ENCODE results near the gene RPL18A.

RPL18A gene

DNA sequence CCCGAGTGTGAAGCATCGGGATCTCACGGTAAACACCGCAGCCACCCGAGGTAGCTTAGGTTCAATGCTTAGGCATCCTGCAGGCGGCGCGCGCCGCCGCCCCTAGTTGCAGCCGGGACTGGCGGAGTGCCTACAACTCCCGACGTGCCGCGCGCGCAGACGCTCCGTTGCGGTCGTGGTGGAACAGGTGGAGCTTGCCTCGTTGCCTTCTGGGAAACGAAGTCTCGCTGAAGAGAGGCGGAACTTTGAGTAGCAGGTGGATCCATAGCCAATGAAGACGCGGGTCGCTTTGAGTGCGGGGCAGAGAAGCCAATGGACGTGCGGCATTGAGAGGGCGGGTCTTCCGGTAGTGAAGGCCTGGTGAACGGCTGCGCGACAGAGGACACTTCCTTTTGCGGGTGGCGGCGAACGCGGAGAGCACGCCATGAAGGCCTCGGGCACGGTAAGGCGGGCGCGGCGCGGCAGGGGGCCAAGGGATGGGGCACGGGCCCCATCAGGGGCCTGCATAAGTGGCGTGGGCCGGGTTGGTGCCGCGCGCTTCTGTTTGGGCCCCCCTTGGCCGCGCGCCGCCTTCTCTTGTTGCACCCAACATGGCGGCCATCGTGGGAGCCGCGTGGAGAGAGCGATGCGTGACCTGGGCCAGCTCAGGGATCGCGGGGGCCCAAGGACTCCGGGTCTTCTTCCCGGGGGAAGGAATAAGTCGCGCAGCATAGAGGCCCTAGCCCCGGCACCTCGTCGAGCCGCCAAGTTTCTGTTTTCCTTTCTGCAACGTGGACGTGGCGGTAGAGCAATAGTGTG lies at the start of gene RPL18A:
TSS of gene RPL18A (plus strand) at position 378 of the 798 bp plus-strand sequence. CDS start at position 425, 47 bp downstream.
- peak; percentile 99 for DNase-seq (ENCODE audit: low spot score)

DNA sequence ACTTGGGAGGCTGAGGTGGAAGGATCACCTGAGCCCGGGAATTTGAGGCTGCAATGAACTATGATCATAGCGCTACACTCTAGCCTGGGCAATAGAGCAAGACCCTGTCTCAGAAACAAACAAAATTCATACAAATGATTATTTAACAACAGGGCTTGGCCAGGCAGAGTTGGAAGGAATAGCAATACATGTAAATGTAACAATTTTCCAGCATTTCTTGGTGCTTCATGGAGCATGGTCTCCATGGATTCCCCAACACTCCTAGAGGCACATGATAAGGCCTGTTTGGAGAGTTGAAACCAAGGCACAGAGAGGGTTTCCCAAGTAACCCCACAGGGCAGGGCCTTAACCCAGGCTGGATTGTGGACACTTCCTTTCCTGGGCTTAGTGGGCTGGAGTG lies 48.6 kb upstream of the RPL18A start:
- no peak for DNase-seq (ENCODE audit: low spot score)

DNA sequence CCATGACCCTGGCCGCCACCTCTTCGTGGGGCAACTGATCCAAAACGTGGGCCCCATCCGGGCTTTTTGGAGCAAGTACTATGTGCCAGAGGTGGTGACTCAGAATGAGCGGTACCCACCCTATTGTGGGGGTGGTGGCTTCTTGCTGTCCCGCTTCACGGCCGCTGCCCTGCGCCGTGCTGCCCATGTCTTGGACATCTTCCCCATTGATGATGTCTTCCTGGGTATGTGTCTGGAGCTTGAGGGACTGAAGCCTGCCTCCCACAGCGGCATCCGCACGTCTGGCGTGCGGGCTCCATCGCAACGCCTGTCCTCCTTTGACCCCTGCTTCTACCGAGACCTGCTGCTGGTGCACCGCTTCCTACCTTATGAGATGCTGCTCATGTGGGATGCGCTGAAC lies 48.0 kb upstream of the RPL18A start:
- DNase-seq (ENCODE audit: low spot score) = no peak

DNA sequence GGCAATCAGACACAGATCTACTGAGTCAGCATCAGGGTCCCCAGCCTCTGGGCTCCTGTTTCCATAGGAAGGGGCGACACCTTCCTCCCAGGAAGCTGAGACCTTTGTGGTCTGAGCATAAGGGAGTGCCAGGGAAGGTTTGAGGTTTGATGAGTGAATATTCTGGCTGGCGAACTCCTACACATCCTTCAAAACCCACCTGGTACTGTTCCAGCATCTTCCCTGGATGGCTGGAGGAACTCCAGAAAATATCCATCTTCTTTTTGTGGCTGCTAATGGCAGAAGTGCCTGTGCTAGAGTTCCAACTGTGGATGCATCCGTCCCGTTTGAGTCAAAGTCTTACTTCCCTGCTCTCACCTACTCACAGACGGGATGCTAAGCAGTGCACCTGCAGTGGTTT lies 47.6 kb upstream of the RPL18A start:
- no peak for DNase-seq (ENCODE audit: low spot score)

DNA sequence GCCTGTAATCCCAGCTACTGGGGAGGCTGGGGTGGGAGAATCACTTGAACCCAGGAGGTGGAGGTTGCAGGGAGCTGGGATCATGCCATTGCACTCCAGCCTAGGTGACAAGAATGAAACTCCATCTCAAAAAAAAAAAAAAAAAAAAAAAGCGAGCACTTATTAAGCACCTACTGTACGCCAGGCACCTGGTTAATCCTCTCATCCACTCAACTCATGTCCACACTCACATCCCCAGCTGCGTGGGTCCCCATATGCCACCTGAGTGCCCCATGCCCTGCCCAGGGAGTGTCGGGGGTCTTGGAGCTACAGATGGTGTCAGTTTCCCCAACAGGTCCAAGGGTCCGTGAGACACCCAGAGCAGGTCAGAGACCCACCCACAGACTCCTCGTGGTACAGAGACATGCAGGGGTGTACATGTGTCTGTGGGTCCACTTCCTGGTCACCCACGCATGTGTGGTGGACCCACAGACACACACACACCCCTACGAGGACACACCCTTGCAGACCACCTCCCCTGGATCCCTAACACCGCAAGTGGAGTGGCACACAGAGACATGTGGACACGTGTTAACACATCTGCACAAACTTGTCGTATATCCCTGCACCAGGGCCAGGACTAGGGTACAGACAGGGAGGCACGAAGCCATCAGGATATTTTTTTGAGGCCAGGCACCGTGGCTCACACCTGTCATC lies 41.9 kb upstream of the RPL18A start:
- no peak for DNase-seq (ENCODE audit: low spot score)

DNA sequence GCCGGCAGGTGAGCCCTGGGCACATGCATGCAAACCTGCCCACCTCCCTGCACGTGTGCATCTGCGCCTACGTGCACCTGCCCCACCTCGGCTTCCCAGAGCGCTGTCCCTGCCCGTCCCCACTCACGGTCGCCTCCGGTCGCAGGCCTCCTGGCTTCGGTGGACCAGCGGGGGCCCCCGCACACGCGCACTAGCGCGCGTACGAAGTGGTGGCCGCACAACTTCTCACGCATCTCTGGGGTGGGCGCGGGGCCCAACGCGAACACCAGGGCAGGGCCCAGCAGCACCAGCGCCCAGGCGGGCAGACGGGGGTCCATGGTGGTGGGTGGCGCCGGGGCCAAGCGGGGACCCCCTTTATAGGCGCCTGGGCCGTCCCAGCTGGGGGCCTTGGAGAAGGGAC lies 38.5 kb upstream of the RPL18A start, which contains the start of gene INSL3:
TSS of gene INSL3 (minus strand) at position 330 of the 400 bp plus-strand sequence. CDS start at position 317, 13 bp downstream.
- no peak for DNase-seq (ENCODE audit: low spot score)

DNA sequence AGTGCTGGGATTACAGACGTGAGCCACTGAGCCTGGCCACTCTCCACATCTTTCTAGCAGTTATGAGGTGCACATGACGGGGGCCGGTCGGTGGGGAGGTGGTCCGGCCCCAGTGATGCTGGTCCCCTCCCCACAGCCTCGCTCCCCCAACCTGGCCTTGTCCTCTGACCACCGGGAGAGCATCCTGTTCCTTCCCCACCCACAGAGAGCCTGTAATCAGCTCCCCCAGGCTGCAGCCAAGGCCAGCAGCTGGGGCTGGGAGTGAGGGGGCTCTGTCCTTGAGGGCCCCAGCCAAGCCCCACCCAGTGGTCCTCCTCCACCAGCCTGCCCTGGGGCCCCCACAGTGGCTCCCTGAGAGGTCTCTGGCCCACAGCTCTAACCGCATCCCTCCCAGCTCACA lies 35.4 kb upstream of the RPL18A start:
- DNase-seq (ENCODE audit: low spot score) = no peak

DNA sequence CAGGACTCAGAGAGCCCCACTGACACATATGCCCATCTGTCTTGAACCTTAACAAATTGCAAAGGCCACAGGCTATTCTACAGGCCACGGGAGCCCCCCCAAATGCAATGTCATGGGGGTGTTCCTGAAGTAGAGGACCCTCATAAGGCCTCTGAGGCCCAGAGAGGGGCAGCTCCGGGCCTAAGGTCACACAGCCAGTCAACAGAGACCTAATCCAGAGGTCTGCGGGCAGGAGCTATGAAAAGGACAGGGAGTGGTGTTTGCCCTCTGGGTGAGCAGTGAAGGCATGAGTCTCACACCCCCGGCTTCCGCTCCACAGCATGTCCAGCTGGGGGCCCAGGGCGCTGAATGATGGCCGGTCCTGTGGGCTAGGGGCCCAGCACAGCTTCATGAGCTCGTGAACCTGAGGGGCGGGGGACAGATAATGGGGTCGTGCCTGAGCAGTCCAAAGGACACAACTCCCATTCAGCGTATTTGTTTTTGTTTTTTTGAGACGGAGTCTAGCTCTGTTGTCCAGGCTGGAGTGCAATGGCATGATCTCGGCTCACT lies 33.1 kb upstream of the RPL18A start:
- no peak for DNase-seq (ENCODE audit: low spot score)

DNA sequence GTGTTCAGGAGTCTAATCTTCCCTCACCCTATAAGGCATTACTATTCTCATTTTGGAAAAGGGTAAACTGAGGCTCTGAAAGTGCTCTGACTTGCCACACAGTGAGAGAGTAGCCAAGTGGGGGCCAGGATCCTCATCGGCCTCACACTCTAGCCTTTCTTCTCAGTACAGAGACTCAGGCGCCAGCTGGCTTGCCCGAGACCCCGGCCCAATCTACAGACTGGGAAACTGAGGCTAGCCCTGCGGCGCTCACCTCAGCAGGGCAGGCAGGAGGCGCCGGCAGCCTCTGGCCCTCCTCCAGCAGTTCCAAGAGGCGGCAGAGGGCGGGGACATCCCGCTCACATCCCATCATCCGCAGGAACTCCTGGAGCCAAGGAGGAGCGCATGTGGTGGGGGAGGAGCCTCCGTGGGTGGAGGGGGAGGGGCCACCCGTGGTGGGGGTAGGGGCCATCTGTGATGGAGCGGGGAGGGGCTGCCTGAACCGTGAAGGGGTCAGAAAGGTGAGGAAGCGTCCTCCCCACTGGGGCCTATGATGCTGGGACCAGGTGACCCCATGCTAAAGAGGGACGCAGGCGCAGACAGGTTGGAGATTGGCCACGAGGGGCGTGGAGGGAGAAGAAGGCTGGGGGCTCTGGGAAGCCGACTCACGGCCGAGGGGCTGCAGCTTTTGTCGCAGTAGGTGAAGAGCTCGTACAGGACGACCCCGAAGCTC lies 29.7 kb upstream of the RPL18A start:
- peak; percentile 48 for DNase-seq (ENCODE audit: low spot score)

DNA sequence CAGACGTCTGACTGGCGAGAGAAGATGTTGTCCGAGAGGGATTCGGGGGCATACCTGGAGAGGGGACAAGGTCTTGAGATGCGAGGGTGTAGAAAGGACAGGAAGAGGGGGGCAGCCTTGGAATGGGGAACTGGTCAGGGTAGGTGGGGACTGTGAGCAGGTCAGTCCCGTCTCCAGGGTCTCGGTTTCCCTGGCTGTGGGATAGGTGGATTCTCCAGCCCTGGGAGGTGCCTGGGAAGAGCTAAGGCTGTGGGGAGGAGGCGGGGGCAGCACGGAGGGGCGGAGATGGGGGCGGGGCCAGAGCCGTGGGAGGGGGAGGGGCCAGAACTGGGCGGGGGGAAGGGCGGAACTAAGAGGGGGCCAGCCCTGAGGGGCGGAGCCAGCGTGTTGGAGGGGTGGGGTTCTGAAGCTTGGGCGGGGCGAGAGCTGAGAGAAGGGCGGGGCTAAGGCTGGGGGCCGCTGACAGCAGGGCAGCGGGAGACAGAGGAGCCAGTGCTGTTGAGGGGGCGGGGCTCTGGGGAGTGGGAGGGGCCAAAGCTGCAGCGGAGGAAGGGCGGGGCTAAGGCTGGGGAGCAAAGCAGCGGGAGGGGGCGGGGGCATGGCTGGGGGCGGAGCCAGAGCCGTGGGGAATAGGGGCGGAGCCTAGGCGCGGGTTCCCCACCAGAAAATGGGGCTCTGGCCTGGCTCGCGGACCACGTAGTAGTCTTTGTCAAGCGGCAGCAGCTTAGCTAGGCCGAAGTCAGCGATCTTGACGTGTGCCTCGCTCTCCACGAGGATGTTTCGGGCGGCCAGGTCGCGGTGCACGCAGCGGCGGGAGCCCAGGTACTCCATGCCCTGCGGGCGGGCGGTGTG lies 28.9 kb upstream of the RPL18A start:
- peak; percentile 70 for DNase-seq (ENCODE audit: low spot score)

DNA sequence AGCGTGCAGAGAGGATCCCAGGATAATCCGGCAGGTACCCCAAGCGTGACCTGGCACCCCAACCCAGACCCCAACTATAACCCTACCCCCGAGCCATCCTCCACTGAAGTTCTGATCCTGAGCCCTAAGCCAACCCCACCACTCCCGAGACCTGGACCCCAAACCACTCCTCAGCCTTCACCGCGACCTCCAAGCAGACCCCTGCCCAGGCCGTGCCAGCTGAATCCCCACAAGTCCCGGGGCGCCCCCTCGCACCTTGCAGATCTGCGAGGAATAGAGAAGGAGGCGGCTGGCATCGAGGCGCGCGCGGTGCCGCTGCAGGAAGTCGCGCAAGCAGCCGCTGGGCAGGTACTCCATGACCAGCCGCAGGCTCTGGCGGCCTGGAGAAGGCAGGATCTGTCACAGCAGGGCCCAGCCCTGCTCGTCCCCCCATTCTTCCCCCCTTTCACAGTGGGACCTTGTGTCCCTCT lies 28.3 kb upstream of the RPL18A start:
- DNase-seq (ENCODE audit: low spot score) = no peak

DNA sequence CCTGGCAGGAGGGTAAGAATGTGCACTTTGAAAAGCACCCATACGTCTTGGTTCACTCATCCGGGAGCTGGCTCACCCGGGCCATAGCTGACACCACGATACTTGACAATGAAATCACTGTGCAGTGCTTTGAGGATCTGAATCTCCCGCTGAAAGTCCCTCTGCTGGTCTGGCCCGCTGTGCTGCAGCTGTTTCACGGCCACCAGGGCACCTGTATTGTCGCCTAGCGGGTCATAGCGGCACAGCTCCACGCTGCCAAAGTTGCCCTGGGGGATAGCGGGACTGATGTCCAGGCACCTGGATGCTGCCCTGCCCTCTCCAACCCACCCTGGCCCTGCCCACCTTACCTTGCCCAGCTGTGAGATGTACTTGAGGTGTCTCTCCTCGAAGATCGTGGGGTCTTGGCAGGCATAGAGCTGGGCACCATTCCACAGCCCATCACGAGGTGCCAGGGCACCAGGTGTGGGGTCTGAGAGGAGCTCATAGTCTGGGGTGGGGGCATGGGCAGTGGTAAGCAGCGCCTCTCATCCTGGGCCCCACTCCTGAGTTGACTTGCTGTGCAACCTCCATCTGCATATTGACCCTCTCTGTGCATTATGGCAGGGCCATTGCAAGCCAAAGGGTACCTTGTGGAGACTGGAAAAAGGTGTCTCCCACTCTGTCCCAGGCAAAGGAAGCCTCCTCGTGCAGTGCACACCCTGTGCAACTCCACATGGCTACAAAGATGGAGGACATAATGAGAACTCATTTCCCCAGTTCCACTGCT lies 27.1 kb upstream of the RPL18A start:
- no peak for DNase-seq (ENCODE audit: low spot score)

DNA sequence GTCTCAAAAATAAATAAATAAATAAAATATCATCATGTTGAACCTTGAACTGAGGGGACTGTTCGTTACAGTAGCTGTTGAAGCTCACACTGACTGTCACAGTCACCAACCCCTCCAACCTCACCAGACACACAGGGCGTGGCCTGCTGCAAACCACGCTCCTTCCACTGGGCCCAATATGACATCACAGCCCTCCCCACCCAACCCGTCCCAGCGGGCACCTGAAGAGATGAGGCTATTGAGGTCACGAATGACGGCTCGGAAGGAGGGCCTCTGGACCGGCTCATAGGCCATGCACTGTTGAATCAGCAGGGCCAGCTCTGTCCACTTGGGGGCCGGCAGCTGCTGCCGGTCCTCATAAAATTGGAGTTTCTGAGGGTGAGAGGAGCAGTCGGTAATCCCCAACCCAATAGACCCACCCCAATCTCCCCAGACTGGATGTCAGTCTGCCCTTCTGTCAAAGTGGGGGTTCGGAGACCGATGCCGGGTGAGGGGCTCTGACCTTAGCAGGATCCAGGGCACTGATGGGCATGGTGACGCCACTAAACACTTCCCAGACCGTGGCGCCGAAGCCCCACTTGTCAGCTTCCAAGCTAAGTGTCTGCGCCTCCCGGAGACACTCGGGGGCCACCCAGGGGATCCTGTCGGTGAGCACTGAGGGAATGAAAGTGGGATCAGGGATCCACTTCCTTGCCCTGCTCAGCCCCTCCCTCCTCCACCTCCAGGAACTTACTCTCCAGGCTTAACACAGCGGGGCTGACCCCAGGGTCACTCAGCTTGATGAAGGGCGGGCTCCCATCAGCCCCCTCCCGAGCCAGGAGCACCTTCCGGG lies 25.1 kb upstream of the RPL18A start:
- no peak for DNase-seq (ENCODE audit: low spot score)

DNA sequence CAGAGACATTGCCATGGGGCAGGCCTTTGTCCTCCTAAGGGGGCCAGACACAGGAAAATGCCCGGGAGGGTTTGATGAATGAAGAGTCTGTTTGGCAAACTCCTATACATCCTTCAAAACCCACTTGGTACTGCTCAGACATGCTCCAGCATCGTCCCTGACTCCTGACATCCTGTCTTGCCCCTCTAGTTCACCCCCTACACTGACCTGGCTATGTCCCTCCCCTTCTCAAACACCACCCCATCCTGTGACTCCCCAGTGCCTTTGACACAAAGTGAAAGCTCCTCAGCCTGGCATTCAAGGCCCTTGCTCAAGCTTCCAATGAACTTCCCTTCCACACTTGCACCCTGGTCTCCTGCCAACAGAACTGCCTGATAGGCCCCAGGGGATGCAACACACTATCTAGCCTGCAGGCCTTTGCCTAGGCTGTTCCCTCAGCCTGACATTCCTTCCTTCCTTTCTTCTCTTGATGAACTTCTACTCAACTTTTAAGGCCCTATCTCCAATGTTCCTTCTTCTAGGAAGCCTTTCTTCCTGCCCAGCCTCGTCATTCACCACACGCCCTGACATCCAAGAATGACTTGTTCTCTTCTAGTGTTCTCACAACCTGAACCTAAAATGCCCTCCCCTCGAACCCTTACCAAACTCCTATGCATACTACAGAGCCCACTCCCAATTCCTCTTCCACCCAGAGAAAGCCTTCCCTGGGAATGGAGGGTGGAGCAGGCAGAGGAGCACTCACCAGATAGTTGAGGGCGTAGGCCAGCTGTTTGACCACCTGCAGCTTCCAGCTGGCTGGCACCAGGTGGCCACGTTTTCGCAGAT lies 24.3 kb upstream of the RPL18A start:
- DNase-seq (ENCODE audit: low spot score) = no peak

DNA sequence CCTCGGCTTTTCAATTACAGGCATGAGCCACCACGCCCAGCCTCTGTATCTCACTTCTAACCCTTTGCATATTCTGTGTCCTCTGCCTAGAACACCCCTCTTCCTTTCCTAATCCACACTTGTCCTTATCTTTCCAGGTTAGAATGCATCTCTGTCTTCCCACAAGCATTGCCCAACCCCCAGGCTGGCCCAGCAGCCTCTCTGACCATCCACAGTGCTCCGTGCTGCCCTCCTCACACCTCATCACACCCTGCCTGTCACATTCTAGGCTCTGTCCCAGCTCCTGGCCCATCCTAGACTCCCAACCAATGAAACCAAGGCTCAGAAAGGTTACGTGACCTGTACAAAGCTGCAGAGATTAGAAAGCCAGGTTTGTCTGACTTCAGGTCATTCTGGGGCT lies 23.2 kb upstream of the RPL18A start:
- no peak for DNase-seq (ENCODE audit: low spot score)

DNA sequence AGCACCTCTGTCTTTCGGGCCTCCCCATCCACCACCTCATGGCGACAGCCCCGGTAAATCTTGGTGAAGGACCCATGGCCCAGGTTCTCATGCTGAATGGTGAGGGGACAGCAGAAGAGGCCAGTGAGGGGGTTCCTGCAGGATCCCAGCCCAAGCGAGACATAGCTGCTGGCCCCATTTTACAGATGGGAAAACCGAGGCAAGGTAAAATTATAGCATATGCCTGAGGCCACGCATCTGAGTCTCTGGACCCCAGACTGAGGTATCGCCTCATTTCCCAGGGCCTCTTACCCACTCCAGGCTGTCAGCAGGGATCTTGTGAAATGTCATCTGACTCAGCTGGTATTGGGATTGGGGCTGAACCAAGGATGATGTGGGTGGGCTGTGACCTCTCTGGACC lies 21.7 kb upstream of the RPL18A start:
- DNase-seq (ENCODE audit: low spot score) = no peak

DNA sequence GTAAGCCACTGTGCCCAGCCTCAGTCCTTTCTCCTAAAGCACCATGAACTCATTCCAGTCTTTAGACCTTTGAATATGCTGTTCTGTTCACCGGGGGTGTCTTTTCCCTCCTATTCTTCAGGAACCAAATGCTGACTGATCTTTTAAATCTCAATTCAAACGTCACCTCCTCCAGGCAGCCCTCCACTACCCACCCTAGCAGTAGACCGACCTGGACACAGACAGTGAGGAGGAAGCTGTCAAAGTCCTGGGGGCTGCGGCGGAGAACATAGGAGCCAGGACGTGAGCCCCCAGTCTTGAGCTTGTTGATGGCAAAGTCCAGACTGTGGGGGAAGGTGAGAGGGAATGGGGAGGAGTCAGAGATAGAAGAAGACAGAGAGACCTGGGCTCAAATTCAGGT lies 19.7 kb upstream of the RPL18A start:
- DNase-seq (ENCODE audit: low spot score) = no peak

DNA sequence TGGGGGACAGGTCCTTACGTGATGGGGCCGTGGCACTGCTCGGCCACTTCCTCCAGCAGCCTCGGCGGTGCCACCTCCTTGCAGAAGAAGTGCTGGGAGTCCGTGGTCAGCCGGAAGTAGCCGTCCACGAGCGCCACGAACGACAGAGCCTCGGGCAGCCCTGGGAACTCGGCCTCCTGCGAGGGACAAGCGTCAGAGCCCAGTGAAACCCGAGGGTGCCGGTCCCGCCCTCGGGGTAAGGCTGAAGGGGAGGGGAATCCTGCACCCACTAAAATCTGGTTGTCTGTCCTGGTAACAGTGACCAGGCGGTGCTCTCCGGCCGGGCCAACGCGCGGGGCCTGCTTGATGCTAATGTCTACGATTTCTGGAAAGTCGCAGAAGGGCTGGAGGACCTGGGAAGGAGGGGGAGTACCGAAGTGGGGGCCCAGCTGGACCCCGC lies 18.3 kb upstream of the RPL18A start:
- DNase-seq (ENCODE audit: low spot score) = no peak
